ENCODE data around the gene CER1.

DNA sequence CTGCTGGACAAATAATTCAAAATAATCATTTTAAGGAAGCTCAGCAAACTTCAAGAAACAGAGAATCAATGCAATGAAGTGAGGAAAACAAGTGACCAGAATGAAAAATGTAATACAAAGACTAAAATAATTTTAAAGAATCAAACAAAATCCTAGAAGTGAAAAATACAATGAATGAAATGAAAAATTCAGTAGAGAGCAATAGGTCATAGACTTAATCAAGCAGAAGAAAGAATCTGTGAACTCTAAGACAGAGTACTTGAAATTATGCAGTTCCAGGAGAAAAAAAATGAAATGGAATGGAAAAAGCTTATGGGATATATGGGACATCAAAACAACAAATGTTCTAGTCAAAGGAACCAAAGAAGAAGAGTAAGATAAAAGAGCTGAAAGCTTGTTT lies 17.5 kb downstream of the CER1 start:
- TF ChIP-seq CTCF (IDR thresholded peaks at IDR 0.05) (no peak), POLR2A (IDR thresholded peaks at IDR 0.05) (no peak)

All from gastroesophageal sphincter (tissue), 3 donors.